PC-9 (cell line): ENCODE measurements around the gene SDCBP2.

Experiments used
- EZH2 ChIP-seq: fragments of 200-600 bp; sonication (generic); IDR thresholded peaks from 2 replicates; pipeline ENCODE4 v1.8.0; 2017; ENCODE audit warnings: antibody characterized with exemption, low read depth
- TF ChIP-seq, protein P1 (sequence below): fragments of 200-600 bp; sonication (generic); conservative IDR thresholded peaks from 2 replicates; pipeline ENCODE4 v1.6.1; 2017; ENCODE audit warnings: mixed run types, antibody characterized with exemption, mild to moderate bottlenecking, moderate library complexity

DNA sequence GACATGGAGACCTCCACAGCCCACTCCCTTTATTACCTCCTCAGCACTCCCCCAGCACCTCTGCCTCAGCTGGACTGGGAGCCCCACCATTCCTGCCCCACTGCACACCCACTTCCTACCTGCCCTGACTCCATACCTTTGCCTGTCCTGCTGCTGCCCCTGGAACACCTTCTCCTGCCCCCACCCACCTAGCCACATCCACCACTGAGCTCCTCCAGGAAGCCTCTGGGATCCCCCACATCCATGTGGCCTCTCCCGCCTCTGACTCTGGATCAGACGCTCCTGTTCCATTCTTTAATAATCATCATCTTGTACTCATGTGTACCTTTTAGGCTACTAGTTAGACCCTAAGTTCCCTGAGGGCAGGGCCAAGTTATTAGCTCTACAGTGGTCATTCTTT is 2.2 kb upstream of the SDCBP2 start:
- no peak for TF ChIP-seq EZH2
- TF ChIP-seq, protein P1, sequence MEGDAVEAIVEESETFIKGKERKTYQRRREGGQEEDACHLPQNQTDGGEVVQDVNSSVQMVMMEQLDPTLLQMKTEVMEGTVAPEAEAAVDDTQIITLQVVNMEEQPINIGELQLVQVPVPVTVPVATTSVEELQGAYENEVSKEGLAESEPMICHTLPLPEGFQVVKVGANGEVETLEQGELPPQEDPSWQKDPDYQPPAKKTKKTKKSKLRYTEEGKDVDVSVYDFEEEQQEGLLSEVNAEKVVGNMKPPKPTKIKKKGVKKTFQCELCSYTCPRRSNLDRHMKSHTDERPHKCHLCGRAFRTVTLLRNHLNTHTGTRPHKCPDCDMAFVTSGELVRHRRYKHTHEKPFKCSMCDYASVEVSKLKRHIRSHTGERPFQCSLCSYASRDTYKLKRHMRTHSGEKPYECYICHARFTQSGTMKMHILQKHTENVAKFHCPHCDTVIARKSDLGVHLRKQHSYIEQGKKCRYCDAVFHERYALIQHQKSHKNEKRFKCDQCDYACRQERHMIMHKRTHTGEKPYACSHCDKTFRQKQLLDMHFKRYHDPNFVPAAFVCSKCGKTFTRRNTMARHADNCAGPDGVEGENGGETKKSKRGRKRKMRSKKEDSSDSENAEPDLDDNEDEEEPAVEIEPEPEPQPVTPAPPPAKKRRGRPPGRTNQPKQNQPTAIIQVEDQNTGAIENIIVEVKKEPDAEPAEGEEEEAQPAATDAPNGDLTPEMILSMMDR = no peak
